MM.1S (cell line): ENCODE data around the gene BPIFB3.

Experiments used
- DNase-seq: peaks from one replicate; pipeline ENCODE4 v3.0.0-alpha.2; 2015
- H2AFZ ChIP-seq: fragments of 300-600 bp; sonication (generic); 2 replicates; pipeline ENCODE4 v1.6.0; 2016; ENCODE audit warnings: antibody characterized with exemption, low read length
- H3F3A ChIP-seq: fragments of 300-600 bp; sonication (generic); 2 replicates; pipeline ENCODE4 v1.6.1; 2016; ENCODE audit warnings: mild to moderate bottlenecking, antibody characterized with exemption, low read length, moderate library complexity, mixed read lengths; ENCODE audit not compliant: insufficient read depth
- H3K27ac ChIP-seq: fragments of 300-600 bp; sonication (generic); 2 replicates; pipeline ENCODE4 v1.5.1; 2016; ENCODE audit warnings: mild to moderate bottlenecking, low read length
- H3K27me3 ChIP-seq: fragments of 300-600 bp; sonication (generic); replicated peaks from 2 replicates; pipeline ENCODE4 v1.6.0; 2016; ENCODE audit warnings: low read length; ENCODE audit not compliant: insufficient read depth
- H3K36me3 ChIP-seq: fragments of 300-600 bp; sonication (generic); replicated peaks from 2 replicates; pipeline ENCODE4 v1.6.1; 2016; ENCODE audit warnings: mild to moderate bottlenecking, low read length, mixed read lengths; ENCODE audit not compliant: insufficient read depth
- H3K4me1 ChIP-seq: fragments of 300-600 bp; sonication (generic); 2 replicates; pipeline ENCODE4 v1.6.1; 2016; ENCODE audit warnings: low read length, mixed read lengths
- H3K4me2 ChIP-seq: fragments of 300-600 bp; sonication (generic); 2 replicates; pipeline ENCODE4 v1.6.0; 2016; ENCODE audit warnings: low read depth, low read length
- H3K4me3 ChIP-seq: fragments of 300-600 bp; sonication (generic); 2 replicates; pipeline ENCODE4 v1.5.1; 2016; ENCODE audit warnings: low read length, mixed read lengths
- H3K79me2 ChIP-seq: fragments of 300-600 bp; sonication (generic); 2 replicates; pipeline ENCODE4 v1.6.1; 2016; ENCODE audit warnings: mixed run types, low read length, mixed read lengths
- H3K9ac ChIP-seq: fragments of 300-600 bp; sonication (generic); 2 replicates; pipeline ENCODE4 v1.6.1; 2016; ENCODE audit warnings: low read length, mixed read lengths
- H3K9me2 ChIP-seq: fragments of 300-600 bp; sonication (generic); replicated peaks from 2 replicates; pipeline ENCODE4 v1.6.1; 2016; ENCODE audit warnings: mild to moderate bottlenecking, low read length, mixed read lengths; ENCODE audit not compliant: insufficient read depth
- H3K9me3 ChIP-seq: fragments of 300-600 bp; sonication (generic); replicated peaks from 2 replicates; pipeline ENCODE4 v1.6.1; 2016; ENCODE audit warnings: mild to moderate bottlenecking, low read length, mixed read lengths; ENCODE audit not compliant: insufficient read depth
- H4K20me1 ChIP-seq: fragments of 300-600 bp; sonication (generic); 2 replicates; pipeline ENCODE4 v1.6.1; 2016; ENCODE audit warnings: mild to moderate bottlenecking, low read length, moderate library complexity, mixed read lengths; ENCODE audit not compliant: insufficient read depth
- CTCF ChIP-seq: fragments of 300-600 bp; sonication (generic); IDR thresholded peaks from 2 replicates; pipeline ENCODE4 v1.5.1; 2016; ENCODE audit warnings: antibody characterized with exemption, low read length, mixed read lengths
- EZH2 ChIP-seq: fragments of 300-600 bp; sonication (generic); optimal IDR thresholded peaks from 2 replicates; pipeline ENCODE3; 2017; ENCODE audit warnings: low read depth, mild to moderate bottlenecking, antibody characterized with exemption, low read length, mixed read lengths
- EZH2phosphoT487 ChIP-seq: fragments of 300-600 bp; sonication (generic); IDR thresholded peaks from 2 replicates; pipeline ENCODE4 v1.6.1; 2018; ENCODE audit warnings: antibody characterized with exemption, low read length

BPIFB3 gene

DNA sequence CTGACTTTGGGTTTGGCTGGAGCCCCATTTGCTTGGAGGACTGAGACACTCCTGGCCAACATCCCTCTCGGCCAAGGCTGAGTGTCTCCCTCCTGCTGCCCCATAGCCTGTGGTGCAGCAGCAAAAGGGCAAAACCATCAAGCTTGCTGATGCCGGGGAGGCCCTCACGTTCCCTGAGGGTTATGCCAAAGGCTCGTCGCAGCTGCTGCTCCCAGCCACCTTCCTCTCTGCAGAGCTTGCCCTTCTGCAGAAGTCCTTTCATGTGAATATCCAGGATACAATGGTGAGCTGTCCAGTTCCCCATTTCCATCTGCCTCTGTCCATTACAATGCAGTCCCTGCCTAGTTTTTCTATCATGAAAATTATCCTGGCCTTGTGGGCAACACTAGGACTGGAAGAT, 16.2 kb upstream of the BPIFB3 start:
- Histone ChIP-seq H3F3A (no peaks in the 10 kb centered on the region), H4K20me1 (no peaks in the 10 kb centered on the region), H3K79me2 (no peaks in the 10 kb centered on the region), H3K9me2 (no peaks in the 10 kb centered on the region), H3K4me1 (no peaks in the 10 kb centered on the region), H3K36me3 (no peaks in the 10 kb centered on the region), H3K27ac (no peak overlapping the region), H3K4me3 (no peak overlapping the region), H3K4me2 (no peak overlapping the region), H2AFZ (no peak overlapping the region), H3K27me3 (peaks cover 47% of the 10 kb centered on the region), H3K9ac (no peak overlapping the region), H3K9me3 (no peaks in the 10 kb centered on the region)
- TF ChIP-seq EZH2 (no peak), CTCF (no peak)
- DNase-seq, result no peak

DNA sequence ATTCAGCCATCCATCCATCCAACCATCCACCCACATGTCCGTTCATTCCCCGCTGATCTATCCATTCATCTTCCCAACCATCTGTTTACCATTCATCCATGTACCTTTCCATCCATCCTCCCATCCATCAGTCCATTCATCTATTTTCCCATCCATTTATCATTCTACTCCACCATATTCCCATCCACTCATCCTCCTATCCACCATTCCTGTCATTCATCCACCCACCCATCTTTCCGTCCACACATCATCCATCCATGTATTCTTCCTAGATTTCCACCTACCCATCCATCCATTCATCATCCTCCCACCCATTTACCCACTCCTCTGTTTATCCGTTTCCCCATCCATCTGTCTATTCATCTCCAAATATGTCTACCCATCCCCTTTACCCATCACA, 15.5 kb upstream of the BPIFB3 start:
- no peak overlapping the region for H2AFZ ChIP-seq
- H3K27me3 ChIP-seq, result peaks cover 44% of the 10 kb centered on the region
- no peaks in the 10 kb centered on the region for H3K9me3 ChIP-seq
- H3K27ac ChIP-seq, result no peak overlapping the region
- H3K36me3 ChIP-seq, result no peaks in the 10 kb centered on the region
- H3K79me2 ChIP-seq, result no peaks in the 10 kb centered on the region
- DNase-seq, result no peak
- H3F3A ChIP-seq, result no peaks in the 10 kb centered on the region
- H3K4me3 ChIP-seq, result no peak overlapping the region
- no peaks in the 10 kb centered on the region for H3K4me1 ChIP-seq
- no peaks in the 10 kb centered on the region for H4K20me1 ChIP-seq
- TF ChIP-seq CTCF, result no peak
- TF ChIP-seq EZH2phosphoT487, result no peak
- no peaks in the 10 kb centered on the region for H3K9me2 ChIP-seq
- H3K4me2 ChIP-seq, result no peak overlapping the region
- no peak overlapping the region for H3K9ac ChIP-seq

- Histone ChIP-seq H3K27ac (no peak overlapping the region), H3K27me3 (peaks cover 34% of the 10 kb centered on the region), H3K4me3 (no peak overlapping the region), H2AFZ (no peak overlapping the region), H3K9me2 (no peaks in the 10 kb centered on the region), H3K9me3 (no peaks in the 10 kb centered on the region), H3K4me1 (no peaks in the 10 kb centered on the region), H3K4me2 (no peak overlapping the region), H3K36me3 (no peaks in the 10 kb centered on the region), H3K79me2 (no peaks in the 10 kb centered on the region), H4K20me1 (no peaks in the 10 kb centered on the region), H3K9ac (no peak overlapping the region), H3F3A (no peaks in the 10 kb centered on the region)
- no peak for DNase-seq
- TF ChIP-seq EZH2, result no peak
- no peak for TF ChIP-seq CTCF
- no peak for TF ChIP-seq EZH2phosphoT487
Measured at GRCh38 chr20:33042430-33042829, 11.3 kb upstream of the BPIFB3 start.
